ENCODE results near the gene COMMD9.

COMMD9 gene

DNA sequence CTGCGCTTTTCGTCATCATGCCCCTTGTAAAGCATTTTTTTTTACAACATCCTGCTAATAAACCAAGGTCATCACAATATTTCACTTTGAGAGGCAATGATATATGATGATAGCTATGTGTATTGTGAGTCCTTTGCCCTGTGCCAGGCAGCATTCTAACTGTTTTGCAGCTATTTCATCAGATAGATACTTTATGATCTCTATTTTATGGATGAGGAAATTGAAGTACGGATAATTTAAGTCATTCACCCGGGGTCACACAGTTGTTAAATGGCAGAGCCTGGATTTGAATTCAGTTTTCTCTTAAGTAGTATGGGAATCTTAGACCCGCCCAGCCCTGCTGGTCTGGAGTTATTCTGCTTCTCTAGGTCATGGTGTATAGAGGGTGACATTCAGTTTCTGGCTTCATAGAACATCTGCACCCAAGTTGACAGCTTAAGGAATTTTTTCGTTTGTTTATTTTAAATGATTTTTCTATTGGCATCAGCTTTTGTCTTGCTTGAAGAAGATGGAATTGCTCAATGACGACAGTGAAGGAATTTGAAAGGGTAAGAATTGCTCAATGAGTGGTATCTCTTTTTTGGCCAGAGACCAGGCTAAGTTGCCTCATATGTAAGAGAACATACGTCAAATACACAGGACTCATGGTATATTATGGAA is 7.8 kb upstream of the COMMD9 start:
- DNase-seq (ENCODE audit: low spot score) = no peak

DNA sequence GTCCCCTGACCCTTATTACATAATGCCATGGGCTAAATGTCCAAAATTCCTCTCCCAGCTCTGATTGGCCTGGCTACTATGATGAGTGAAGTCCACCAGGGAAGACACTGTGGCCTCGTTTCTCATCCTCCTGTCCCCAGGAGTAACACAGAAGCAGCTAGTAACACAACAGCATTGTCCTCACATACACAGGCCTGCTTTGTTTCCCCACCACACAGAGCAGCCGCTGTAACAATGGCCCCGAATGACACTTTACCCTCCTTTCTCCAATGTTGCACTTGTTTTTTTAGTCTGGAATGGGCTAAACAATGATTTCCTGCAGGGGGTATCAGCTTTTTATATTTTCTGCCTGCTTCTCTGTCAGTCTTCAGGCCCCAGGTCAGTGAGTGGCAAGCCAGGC is 6.7 kb upstream of the COMMD9 start, which contains the start of gene PRR5L:
PRR5L (plus strand) TSS at position 363 of the 400 bp plus-strand sequence. CDS start 104,834 bp downstream, outside the sequence.
- no peak for DNase-seq (ENCODE audit: low spot score)

DNA sequence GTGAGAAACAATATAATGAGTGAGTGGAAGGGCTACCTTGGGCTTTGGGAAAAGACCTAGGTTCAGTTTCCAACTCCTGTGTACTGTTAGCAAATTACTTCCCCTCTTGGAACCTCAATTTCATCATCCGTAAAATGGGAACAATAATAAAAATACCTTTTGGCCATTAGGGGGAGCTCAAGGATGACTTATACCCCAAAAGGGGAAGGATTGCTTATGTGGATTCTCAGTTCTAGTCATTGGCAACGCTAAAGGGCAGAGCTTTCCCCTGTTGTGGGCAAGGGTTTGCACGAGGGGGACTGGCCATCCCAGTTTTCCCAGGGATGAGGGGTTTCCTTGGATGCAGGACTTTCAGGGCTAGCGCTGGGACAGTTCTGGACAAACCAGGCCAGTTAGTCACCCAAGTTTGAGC is 3.1 kb upstream of the COMMD9 start:
- peak; percentile 58 for DNase-seq (ENCODE audit: low spot score)

DNA sequence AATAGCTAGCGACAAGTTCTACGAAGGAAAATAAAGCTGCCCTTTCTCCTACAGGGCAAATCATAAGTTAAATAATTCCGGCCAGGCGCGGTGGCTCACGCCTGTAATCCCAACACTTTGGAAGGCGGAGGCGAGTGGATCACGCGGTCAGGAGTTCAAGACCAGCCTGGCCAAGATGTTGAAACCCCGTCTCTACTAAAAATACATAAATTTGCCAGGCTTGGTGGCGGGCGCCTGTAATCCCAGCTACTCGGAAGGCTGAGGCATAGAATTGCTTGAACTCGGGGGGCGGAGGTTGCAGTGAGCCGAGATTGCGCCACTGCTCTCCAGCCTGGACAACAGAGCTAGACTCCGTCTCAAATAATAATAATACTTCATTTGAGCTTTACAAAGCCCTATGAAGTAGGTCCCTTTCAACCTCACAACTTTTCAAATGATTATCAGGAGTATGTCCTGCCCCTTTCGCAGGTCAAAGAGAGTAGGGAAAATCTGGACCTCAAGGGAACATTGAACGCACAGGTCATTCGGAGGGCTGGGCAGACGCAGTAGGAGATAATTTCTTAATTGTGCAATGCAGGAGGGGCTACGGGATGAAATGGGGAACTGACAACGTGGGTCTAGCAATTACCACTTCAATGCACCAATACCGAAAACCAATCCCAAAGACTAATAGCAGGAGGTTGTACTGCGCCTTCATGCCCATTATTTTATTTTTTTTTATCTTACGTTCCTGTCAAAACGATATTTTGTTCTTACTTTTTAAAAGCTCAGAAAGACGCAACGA is 590 bp downstream of the COMMD9 start:
- no peak for DNase-seq (ENCODE audit: low spot score)

DNA sequence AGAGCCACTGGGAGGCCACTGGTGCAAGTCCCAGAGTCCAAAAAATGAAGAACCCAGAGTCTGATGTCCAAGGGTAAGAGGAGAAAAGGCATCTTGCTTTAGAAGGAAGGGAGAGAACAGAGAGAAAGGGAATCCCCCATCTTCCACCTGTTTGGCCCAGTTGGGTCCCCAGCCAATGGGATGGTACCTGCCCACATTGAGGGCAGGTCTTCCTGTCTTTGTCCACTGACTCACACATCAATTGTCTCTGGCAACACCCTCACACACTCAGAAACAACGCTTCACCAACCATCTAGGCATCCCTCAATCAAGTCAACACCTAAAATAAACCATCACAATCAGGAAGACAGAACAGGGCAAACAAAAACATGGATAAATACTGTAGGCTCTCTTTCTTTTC is 6.3 kb downstream of the COMMD9 start:
- no peak for DNase-seq (ENCODE audit: low spot score)

DNA sequence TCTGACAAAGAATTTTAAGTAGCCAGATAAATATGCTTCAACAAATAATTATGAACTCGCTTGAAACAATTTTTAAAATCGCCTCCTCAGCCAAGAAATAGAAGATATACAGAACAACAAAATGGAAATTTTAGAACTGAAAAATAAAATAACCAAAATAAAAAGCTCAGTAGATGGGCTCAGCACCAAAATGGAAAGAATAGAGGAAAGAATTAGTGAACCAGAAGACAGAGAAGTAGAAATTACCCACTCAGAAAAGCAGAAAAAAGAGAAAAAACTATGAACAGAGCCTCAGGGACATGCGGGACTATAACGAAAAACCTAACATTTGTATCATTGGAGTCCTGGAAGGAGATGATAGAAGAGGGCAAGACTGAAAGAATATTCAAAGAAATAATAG is 7.4 kb downstream of the COMMD9 start:
- DNase-seq (ENCODE audit: low spot score) = no peak

DNA sequence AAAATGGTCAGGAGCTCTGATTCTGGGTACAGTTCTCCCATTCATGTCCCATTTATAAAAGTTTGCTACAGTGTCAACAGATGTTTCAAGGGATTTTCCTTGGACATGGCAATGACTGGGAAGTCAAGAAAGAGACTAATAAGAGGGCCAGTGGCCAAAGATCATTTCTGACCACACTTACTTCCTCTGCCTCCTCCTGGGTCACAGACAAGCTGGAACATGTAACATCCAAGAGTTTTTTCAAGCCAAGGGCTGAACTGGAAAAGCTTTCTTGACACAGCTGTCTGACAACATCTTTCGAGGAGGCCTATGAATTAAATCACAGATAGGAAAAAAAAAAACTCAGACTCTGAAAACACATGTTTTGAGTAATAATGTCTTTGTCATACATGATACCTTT is 8.7 kb downstream of the COMMD9 start:
- DNase-seq (ENCODE audit: low spot score) = no peak

DNA sequence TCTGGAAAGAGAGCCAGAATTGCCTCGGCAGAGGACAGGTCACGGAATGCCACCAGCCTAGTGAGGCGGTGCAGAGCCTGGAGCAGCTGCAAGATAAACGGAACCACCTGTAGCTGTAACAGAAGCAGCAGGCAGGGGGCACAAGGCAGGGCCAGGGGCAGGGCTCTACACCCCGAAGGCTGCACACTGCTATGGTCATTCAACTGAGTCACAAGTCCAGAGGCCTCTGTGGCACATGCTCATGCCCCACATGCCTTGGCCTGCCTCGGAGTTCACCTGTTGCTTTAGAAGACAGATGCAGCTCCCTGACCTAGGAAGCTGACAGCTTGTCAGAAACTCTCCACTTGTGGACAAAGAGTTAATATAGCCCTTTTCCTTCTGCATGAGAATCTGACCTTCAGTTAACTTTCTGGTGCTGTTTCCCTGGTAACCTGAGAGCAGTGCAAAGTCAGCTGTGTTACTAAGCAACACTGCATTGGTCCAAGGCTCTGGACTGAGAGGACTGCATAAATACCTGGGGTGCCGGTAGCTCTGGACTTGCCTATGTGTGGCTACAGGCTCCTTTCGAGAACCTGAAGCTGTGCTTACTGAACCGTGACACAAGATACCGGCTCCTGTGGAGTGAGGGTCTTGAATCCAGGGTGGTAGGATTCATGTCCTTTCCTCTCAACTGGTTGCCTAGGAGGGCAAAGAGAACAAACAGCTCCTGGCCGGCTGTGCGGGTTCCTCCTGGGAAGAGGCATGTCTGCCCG is 10.5 kb downstream of the COMMD9 start:
- DNase-seq (ENCODE audit: low spot score) = no peak

DNA sequence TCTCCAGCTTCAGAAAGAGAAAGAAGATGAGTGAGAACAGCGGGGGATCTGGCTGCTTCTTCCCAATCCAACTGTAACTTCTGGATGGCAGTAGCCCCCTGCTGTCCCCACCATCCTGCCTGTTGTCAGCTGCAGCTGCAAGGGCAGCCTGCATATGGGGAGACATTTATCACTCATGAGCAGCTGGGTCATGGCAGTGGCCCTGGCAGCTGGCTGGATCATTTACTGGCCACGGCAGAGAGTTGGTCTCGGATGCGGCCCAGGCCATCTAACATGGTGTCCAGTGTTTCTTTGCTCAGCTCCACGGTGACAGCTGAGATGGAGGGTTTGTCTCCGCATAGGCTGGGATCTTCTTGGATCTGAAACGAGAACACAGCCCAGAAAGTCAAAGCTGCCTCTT is 14.8 kb downstream of the COMMD9 start:
- no peak for DNase-seq (ENCODE audit: low spot score)

DNA sequence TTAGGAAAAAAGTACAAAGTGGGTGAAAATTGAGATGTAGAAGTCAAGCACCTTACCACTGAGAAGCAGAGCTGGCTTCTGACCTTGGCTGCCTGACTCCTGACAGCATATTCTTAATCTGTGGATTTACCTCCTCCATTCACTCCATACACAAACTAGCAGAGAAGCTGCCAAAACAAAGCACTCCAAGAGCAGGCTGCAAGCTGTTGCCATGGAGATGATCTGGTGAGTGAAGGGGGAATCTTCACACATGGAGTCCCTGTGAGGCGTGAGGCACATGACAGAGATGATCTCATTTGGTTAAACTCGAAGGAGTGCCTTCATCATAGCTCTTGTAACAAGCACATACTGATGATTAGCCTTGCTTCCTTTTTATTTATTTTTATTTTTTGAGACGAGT is 16.1 kb downstream of the COMMD9 start:
- no peak for DNase-seq (ENCODE audit: low spot score)

DNA sequence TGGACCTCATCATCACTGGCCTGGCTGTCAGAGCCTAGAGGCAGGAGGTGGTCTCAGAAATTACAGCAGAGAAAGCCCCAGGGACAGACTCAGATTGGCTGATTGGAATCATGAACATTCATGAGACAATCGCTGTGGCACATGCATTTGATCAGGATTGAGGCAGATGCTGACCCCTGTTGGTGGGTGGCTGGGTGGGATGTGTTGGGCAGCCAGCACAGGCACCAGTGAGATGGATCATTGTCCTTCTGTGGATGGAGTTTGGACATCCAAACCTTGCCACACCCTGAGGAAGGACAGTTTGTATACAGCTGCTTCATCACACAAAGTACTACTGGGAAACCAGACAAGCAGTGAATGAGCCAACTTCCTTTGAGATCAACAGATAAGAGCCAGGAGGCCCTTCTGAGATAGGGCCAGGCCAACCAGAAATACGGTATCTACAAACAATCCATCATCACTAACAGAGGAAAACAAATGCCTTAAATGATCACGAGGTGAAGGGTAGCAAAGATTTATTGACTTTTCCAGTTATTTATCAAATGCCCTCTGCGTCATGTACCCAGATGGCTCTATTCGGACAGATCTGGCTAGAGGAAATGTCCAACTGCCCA is 17.3 kb downstream of the COMMD9 start:
- DNase-seq (ENCODE audit: low spot score) = no peak

DNA sequence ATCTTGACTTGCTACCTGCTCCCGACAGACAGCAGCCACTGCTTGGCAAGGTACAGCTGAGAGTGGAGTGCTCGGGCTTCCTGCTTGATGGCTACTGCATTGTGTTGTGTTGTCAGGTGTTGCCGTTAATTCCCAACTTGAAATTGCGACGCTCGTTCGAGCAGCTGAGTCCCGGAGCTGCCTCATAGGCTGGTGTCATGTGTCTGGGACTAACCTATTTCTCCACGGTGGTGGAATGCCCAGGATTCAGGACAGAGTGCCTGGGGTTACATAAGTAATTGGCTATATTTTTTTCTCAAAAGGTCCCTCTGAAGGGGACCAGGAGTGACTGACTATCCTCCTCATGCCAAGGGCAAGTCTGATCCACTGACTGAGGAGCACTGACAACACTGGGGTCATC is 18.5 kb downstream of the COMMD9 start:
- DNase-seq (ENCODE audit: low spot score) = no peak

DNA sequence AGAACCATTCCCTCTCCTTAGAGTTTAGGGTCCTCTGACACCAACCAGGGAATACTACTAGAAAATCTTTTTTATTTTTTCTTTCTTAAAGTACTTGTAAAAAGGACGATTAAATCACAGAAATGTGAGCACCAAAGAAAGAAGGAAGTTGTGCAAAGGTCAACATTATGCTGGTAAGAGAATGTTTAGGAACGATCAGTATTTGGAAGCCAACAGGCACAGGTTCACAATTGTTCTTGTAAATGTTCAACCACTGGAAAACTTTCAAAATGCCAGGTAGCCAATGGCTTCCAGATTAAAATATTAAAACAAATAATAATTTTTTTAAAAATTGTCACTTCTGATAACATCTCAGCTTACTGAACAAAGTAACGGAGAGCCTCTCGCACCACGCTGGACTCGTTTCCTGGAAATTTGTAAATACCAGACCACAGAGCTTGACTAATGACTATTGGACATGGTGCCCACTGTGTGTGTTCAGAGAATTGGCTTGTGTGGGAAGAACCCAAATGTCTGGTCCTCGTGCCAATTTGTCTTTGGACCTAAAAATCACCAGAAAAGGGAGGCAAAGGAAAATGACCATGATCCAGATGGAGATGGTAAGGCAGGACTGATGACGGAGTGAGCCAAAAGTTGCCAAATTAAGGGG is 20.8 kb downstream of the COMMD9 start:
- DNase-seq (ENCODE audit: low spot score) = no peak

DNA sequence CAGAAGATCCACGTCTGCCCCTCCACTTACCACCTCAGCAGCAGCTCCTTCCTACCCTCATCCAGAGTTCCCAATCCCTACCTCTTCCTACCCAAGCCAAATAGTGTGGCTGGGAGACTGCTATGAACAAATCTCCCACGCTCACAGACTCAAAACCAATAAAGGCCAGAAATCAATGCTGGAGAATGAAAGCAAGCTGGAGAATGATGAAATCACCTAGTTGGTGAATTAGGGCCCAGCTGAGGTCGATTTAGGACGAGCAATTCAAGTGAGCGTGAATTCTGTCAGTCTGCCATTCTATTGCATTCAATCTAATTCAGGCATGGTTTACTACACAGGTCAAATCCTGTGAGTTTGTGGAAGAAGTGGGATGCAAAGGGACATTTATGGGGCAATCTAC is 22.5 kb downstream of the COMMD9 start:
- no peak for DNase-seq (ENCODE audit: low spot score)

DNA sequence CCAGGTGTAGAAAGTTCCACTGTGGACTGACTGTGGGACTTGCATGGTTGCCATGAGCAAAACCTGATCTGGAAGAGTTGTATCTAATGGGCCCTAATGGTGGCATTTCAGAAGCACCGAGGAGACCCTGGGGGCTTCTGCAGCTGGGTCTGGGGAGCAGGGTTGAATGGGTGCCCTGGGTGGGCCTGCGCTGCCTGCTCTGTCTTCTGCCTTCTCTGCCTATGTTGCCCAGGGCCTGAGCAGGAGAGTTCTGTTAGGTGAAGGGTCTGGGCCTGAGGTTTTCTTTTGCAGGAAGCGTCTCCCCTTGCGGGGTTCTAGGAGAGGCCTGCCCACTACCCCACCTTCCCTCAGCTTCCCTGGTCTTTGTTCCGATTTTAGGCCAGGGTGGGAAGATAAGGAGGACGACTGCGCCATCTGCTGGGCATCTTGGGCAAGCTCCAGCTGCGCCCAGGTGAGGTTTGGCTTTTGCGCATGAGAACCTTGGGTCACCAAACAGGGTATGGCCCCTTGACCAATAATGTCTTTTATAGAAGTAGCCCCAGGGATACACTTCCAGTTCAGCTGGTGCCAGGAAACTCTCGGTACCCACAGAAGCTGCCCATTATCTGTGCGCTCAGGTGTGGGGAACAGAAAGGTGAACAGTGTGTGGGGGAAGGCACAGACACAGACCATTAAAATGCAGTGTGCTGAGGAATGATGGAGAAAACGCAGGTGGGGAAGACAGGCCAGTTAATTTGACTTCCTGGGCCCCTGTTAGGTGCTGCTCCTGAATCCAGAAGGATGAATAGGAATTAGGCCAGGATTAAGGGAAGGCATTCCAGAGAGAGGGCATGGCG is 23.2 kb downstream of the COMMD9 start:
- peak; percentile 37 for DNase-seq (ENCODE audit: low spot score)

DNA sequence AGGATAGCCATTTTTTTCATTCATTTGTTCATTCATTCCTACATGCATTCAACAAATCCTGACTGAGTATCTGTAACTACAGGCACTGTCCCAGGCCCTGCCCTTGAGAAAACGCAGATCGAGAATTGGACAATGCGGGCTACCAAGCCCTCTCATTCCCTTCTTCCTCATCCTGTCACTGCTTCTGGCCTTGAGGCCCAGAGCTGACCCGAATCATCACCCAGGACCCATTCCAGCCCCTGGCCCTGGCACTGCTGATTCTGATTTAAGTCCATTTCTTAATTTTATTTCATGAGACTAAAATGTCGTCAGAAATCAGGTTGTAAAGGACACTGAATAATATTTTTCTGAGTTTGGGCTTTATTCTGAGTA is 24.3 kb downstream of the COMMD9 start:
- no peak for DNase-seq (ENCODE audit: low spot score)

DNA sequence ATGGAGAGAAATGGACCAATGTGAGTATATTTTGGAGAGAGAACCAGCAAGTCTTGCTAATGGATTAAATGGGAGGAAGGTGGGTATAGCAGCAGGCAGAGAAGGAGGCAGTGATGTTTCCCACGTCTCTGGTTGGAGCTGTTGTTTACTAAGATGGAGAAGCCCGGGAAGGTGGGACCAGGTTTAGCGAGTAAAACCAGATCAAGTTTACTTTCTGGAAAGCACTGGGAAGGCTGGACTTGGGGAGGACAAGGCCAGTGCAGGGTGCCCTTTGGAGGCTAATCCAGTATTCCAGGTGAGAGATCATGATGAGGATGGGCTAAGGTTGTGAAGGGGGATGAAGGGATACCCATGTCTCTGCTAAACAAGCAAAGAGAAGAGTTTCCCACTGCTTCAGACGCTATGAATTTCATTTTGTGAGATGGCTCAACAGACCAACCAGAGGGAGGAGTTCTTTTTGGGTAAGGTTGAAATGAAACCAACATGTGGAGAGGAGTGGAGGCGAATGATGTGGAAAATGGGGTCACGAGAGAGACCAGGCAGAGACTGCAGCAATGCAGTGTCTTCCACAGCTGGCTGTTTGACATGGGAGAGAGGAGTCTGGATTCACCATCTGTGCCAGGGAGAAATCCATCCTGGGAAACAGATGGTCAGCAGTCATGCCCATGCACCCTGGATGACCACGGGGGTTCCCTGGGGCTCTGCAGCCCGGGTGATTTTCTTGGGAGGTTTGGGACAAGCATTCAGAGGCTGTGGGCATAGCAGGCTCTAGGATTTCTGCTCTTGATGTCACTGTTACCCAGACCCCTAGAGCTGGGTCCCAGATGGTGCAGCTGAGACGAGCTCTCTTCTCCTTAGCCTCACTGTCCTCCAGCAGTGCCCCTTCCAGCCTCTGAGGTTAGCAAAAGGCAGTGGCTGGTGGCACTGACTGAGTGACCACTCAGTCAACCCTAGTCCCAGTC is 24.9 kb downstream of the COMMD9 start:
- DNase-seq (ENCODE audit: low spot score) = no peak

DNA sequence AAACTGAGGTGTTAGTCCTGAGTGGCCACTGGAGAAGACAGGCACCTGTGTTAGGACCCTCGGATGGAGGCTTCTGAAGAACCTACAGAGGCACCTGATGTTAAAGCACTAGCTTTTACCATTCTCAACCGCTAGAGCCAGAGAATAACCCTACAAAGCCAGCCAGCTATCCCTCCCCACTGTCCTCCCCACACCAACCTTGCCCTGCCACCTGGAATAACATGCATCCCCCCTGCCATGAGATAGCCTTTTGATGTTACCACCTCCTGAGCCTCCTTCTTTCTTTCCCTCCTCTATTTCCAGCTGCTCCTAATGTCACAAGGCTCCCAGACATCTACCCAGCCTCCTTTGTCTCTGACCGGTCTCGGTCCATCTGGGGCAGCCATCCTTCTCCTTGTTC is 28.1 kb downstream of the COMMD9 start:
- no peak for DNase-seq (ENCODE audit: low spot score)

DNA sequence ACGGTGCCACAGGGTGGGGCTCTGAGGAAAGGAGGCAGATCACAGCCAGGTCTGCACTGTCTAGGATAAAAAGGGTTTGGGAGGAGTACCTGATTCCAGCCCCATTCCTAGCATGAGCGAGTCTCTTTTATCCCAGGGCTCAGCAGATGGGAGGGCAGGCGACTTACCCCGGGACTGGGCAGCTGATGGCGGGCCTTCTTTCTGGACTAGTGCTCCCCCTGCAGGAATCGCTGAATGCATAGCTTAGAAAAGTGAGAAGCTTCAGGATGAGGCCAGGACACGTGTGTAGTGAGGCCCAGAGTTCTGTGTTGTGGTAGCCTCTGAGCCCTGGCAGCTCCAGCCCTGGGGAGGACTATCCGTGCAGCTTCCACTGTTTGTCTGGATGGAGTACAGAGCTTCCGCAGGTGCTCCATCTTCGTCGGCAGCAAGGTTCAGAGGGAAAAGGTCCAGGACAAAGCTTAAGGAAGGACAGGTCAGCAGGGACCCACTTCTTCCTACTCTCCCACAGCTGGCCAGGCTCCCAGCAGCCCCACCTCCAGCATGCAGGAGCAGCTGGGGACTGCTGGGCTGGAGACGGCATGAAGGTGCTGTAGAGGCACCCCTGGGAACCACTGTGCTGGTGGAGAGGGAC is 30.4 kb downstream of the COMMD9 start:
- DNase-seq (ENCODE audit: low spot score) = peak; percentile 68

Measured in RKO (cell line).